ENCODE data around the gene PALM.
"Not testable (repeated sequence)": the region's sequence is repeated elsewhere in the genome, so short reads cannot be mapped to it uniquely, and the experiment has no call there.

Gene PALM

GRCh38 chr19:728011-728410 is 19.3 kb downstream of the PALM start:
- DNase-seq = no peak

DNA sequence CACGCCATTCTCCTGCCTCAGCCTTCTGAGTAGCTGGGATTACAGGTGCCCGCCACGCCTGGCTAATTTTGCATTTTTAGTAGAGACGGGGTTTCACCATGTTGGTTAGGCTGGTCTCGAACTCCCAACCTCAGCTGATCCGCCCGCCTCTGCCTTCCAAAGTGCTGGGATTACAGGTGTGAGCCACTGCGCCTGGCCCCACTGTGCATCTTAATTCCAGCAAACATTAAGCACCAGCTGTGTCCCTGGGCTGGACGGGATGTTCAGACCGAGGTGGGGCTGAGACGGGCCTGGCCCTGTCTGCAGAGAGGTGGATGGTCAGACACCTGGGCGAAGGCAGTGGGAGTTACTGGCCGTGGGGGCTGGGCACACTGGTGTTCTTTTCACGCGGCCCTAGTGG is 20.8 kb downstream of the PALM start:
- DNase-seq = not testable (repeated sequence)

GRCh38 chr19:729965-730668 is 21.4 kb downstream of the PALM start:
- DNase-seq = no peak

DNA sequence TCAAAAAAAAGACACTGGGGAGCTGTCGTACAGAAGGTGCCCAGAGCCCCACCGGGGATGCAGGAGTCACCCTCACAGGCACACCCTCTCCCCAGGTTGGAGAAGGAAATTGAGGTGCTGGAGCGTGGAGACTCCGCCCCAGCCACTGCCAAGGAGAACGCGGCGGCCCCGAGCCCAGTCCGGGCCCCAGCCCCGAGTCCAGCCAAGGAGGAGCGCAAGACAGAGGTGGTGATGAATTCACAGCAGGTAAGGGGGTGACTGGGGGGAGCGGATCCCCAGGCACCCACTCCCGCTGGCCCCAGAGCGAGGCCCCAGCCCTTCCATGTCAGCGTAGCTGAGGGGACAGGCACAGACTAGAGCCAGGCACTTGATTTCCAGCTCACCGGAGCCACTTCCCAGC is 22.3 kb downstream of the PALM start:
- no peak for DNase-seq

- DNase-seq = no peak
Observed at GRCh38 chr19:732148-733069, 23.7 kb downstream of the PALM start.

- DNase-seq = no peak
Observed at GRCh38 chr19:734716-735115, 26.0 kb downstream of the PALM start.

DNA sequence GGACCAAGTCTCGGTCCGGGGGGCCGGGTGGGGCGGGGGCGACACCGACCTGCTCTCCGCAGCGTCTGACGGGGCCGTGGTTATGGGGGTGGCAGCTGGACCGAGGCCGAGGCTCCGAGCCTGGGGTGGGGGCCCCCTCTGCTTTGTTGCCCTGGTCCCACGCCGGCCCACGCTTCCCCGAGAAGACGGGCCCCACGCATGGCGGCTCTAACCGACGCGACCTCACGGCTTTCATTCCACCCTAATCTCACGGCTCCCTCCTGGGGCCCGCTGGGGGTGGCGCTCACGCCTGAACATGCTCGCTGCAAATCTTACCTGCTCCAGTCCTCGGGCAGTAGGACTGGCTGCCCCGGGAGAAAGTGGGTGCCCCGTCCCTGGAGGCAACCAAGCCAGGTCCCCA is 27.4 kb downstream of the PALM start:
- DNase-seq = no peak

GRCh38 chr19:737591-738093 is 28.9 kb downstream of the PALM start:
- peak in 15 of 58 donors; percentile 4 to 41 (median 14) for DNase-seq

DNA sequence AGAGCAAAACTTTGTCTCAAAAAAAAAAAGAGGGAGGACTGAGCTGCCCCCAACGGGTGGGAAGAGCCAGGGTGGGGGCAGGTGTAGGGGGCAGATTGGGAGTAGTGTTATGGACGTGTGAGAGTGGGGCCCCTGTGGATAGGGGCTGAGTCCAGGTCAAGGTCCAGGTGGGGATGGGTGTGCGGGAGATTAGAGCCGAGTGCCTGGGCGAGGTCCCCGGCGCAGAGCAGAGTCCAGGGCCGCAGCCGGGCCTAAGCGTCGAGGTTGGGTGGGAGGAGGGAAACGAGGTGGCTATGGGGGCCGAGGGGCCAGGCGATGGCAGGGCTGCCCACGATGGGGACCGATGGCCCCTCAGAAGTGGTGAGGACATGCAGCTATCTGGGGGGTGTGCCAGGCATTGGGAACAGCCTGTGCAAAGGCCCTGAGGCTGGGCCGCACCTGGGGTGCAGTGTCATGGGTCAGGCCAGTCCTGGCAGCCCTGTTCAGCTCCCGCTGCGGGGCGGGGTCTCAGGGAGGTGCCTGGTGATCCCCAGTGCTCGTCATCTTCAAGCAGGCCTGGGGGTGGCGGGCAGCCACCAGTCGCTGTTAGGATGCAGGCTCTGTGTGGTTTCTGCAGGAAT is 29.9 kb downstream of the PALM start:
- no peak for DNase-seq

DNA sequence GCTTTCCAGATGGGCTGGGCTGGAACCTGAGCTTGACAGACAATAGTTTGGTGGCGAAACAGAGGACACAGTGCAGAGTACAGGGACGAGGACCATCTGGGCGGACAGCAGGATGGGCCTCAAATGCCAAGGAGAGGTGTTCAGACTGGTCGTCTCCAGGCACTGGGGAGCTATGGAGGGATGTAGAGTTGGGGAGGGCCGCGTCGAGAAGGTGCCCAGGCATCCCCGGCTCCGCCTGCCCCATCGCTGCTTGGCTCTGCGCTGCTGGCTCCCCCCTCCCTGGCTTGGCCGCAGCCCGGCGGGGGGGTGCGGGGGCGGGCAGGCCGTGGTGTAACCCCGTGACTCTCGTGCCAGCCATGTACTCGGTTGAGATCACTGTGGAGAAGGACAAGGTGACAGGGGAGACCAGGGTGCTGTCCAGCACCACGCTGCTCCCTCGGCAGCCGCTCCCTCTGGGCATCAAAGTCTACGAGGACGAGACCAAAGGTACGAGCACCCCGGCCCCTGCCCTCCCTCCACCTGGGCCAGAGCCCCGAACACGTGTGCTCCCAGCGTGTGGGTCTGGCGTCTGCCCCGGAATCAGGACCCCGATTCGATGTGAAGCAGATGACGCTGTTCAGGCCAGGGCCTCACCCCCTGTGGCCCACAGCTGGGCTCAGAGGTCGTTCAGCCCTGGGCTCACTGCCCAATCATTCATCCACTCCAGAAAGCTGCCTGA is 31.4 kb downstream of the PALM start:
- no peak for DNase-seq

- DNase-seq = not testable (repeated sequence)
Observed at GRCh38 chr19:740816-741505, 32.2 kb downstream of the PALM start.

- no peak for DNase-seq
Observed at GRCh38 chr19:741506-742131, 32.9 kb downstream of the PALM start.

GRCh38 chr19:742540-743075 is 33.9 kb downstream of the PALM start:
- DNase-seq = no peak

DNA sequence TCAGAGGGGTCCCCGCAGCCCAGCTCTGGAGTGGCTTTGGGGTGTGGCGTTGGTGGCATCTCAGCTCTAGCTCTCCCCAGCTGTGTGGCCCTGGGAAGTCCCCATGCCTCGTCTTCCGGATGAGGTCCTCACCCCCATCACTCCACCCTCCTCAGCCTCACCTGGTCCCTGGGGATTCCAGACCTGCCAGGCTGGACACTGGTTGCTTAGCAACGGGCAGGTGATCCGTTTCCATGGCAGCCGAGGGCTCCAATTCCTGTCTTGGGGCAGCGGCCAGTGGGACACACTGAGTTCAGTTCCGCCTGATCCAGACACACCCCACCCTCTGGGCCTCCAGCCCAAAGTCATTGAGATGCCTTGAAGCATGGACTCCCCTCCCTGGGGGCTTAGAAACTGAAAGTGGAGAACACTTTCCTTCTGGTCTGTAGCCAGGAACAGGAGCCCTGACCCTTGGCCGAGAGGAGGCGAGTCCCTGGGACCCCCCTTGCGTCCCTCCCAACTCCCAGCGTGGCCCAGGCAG is 34.5 kb downstream of the PALM start:
- DNase-seq = peak in 3 of 58 donors; percentile 3 to 14 (median 5)

DNA sequence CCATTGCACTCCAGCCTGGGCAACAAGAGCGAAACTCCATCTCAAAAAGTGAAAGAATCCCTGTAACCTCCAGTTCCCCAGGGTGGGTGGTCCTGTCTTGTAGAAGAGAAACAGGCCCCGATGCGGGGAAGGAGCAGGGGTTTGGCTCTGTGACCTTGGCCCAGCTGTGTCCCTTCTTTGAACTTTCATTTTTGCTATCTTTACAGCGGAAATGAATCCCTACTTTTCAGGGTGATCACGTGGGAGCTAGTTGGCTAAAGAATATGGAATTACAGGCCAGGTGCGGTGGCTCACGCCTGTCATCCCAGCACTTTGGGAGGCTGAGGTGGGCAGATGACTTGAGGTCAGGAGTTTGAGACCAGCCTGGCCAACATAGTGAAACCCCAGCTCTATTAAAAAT is 36.4 kb downstream of the PALM start:
- not testable (repeated sequence) for DNase-seq

GRCh38 chr19:746208-746819 is 37.6 kb downstream of the PALM start:
- no peak for DNase-seq

GRCh38 chr19:746956-747355 is 38.2 kb downstream of the PALM start:
- no peak for DNase-seq

GRCh38 chr19:747432-748273 is 38.9 kb downstream of the PALM start:
- no peak for DNase-seq
